ENCODE measurements around the gene CCL7. TPM values are rescaled to one million over a fixed set of nuclear protein-coding genes. Genes with fewer than 3 reads are reported as not detected.
"Not testable (repeated sequence)": the region's sequence is repeated elsewhere in the genome, so short reads cannot be mapped to it uniquely, and the experiment has no call there.

CCL7 gene
- total RNA-seq = not detected
- long read RNA-seq = 0 reads

DNA sequence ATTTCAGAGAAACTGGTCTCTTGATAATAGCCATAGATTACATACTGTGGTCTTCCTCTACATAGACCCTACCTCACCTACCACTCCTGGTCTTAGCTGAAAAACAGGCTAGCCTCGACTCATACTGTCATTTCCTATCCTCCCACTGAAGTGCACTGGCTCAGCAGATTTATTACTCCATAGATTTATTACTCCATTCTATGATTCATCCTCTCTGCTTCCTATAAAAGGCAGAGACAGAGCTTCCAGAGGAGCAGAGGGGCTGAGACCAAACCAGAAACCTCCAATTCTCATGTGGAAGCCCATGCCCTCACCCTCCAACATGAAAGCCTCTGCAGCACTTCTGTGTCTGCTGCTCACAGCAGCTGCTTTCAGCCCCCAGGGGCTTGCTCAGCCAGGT lies at the start of gene CCL7:
Gene CCL7, plus strand, starts transcription at position 253 of the 400 bp plus-strand sequence. Its CDS starts 70 bp downstream, at position 323.
- DNase-seq (ENCODE audit: missing footprints) (no peak), ATAC-seq (no peak)
- intact Hi-C loops (cut with DNase I) = no loop called here

DNA sequence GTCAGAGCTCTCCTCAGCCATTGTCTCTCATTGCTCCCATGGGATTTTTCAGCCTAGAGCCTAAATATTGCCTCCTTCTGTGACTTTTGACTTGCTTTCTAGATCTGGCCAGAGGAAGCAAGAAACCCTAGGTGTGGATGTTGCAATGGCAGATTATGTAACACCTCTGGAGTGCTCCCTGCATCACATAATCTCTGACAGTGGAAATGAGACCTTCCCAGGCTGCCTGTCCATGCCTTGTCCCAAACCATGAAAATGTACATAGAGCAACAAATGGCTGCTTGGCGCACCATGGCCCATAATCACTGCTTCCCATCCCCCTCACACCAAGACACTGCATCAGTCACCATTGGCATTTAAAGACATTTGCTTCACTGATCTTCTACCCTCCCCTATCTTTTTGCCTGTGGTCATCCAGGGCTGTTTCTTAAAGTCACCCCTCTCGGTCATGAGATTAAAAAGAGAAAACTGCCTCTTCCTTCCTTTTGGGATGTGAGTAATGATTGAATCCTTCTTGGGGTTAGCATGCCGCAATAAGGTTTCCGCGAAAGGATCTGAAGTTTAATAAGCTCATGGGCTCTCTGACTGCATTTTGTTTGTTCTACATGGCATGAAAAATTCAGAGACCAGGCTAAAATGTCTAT lies 49.1 kb upstream of the CCL7 start:
- intact Hi-C loops (cut with DNase I) = no loop called here
- ATAC-seq = peak; percentile 69
- no peak for DNase-seq (ENCODE audit: missing footprints)

- DNase-seq (ENCODE audit: missing footprints) (no peak), ATAC-seq (no peak)
- intact Hi-C loops (cut with DNase I) = no loop called here
Measured at GRCh38 chr17:34221411-34221810, 48.6 kb upstream of the CCL7 start.

DNA sequence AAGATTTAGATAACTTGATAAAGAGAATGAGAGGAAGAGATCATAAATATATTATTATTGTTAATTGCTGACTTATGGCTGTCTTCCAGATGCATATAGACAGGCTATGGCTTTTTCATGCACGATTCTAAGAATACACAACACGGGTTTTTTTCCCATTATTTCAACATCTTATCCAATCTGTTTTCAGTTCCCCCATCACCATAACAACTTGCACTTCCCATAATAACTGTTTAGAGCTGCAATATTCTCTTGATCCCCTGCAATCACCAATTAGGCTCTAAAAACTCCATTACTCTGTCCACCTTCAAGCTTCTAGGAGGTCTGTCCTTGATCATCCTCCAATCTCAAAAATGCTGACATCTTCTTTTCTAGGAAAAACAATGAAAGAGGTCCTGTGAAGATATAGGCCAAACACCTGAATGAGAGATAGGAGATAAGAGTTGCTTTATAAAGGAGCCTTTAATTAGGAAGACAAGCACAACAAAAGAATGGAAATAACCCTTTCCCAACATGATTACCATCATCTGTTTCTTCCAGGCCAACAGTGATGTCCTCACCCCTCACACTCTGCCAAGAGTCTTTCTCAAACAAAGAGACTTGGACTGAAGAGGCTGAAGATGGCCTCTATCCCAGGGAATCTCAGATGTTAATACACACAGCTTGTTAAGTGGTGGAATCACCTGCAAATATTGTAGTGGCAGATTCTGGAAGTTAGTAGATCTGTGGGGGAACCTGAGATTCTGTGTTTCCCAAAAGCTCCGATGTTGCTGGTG lies 47.1 kb upstream of the CCL7 start:
- intact Hi-C loops (cut with DNase I) = no loop called here
- ATAC-seq = no peak
- DNase-seq (ENCODE audit: missing footprints) = no peak

DNA sequence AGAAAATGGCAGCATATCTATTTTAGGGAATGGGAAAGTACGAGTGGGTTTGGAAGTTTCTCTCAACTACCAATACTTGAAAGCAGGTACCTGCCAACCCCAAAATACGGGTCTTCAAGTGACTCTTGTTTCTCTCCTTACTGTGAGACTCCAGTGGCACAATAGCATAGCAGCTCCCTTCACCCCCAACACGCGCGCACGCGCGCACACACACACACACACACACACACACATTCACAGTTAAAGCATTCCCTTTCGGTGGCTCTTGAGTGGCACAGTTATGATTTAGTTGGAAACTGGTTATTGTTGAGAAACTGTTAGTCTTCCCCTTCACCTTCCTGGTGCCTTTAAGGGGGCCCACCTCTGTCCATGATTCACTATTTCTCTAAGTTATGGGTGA lies 45.0 kb upstream of the CCL7 start:
- intact Hi-C loops (cut with DNase I) = no loop called here
- no peak for ATAC-seq
- DNase-seq (ENCODE audit: missing footprints) = no peak

DNA sequence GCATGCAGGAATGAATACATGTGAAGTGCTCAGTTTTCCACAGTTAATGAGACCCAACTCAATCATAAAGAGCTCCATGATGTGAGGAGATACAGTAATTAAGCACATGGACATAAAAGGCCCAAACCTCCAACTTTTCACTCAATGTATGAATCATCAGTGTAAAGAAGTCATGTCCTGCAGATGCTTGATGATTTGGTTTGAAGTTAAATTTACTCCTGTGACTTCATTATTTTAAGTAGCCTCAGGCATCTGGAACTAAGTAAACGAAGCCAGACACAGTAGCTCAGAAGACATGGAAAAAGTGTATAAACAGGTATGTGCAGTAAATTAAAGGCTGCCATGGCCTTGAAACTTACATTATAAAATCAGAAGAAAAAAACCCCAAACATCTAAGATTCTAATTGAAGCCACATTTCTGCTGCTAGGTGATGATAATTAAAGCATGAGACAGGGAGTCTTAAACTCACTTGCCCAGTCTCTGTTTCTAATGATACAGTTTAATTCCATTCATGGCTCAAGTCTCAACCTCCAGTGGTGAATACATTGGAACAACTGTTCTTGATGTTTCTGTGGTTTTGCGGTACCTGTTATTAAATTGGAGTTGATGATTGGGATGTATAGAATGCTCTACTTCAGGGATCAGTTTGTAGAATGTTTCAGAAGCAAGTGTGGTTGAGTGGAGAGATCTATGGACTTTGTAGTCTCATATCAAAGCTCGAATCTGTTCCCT lies 43.8 kb upstream of the CCL7 start:
- DNase-seq (ENCODE audit: missing footprints) (no peak), ATAC-seq (no peak)
- intact Hi-C loops (cut with DNase I) = no loop called here

DNA sequence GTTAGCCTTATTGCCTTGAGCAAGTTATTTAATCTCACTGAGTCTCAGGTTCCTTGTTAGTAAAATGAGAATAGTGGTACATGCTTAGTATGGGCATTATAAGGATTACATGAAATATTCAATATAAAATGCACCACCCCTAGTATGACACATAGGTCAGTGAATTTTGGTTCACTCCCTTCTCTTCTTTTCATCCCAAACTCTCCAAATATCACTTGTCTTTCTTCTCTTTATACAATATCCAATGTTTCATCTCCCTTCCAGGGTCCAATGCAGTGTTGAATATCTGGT lies 43.3 kb upstream of the CCL7 start:
- intact Hi-C loops (cut with DNase I) = no loop called here
- ATAC-seq (no peak), DNase-seq (ENCODE audit: missing footprints) (no peak)

- DNase-seq (ENCODE audit: missing footprints); intact Hi-C loops (cut with DNase I); ATAC-seq: not testable (repeated sequence)
Measured at GRCh38 chr17:34227293-34227692, 42.7 kb upstream of the CCL7 start.

- ATAC-seq = no peak
Measured at GRCh38 chr17:34227707-34228106, 42.3 kb upstream of the CCL7 start.

DNA sequence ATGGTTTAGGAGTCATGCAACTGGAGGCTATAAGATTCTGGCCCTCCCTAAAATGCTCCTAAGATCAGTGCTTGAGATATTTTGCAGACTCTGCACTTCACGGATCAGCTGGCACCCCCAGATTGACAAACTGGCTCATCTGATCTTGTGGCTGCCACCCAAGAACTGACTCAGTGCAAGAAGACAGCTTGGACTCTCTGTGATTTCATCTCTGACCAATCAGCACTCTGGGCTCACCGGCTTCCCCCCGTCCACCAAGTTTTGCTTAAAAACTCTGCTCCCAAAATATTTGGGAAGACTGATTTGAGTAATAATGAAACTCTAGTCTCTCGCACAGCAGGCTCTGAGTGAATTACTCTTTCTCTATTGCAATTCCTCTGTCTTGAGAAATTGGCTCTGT lies 41.2 kb upstream of the CCL7 start:
- intact Hi-C loops (cut with DNase I) = no loop called here
- DNase-seq (ENCODE audit: missing footprints) (no peak), ATAC-seq (no peak)

More at GRCh38 chr17:34227707-34228106, 42.3 kb upstream of the CCL7 start:
- DNase-seq (ENCODE audit: missing footprints) = no peak
- intact Hi-C loops (cut with DNase I) = no loop called here

DNA sequence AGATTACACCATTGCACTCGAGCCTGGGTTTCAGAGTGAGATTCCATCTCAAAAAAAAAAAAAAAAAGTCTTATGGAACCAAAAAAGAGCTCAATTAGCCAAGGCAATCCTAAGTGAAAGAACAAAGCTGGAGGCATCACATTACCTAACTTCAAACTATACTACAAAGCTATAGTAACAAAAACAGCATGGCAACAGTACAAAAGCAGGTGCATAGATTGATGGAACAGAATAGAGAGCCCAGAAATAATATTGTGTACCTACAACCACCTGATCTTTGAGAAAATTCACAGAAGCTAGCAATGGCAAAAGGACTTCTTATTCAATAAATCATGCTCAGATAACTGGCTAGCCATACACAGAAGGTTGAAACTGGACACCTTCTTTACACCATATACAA lies 39.7 kb upstream of the CCL7 start:
- ATAC-seq (no peak), DNase-seq (ENCODE audit: missing footprints) (no peak)
- intact Hi-C loops (cut with DNase I) = no loop called here

DNA sequence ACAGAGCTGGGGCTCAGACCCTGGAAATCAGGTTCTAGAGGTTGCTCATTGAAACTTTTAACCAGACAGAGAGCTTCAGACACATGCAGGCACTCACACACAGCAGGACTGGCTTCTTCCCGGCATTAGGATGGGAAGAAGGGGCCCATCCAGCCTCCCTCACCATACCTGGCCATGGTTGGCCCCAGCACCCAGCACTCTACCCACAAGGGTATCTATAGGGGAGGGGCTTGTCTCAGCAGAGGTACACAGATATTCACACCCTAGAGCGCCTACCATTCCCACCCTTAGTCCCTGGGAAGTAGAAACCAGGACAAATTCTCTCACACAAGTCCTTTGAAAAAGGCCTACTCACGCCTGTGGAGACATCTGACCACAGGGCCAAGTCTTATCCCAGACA lies 35.4 kb upstream of the CCL7 start:
- intact Hi-C loops (cut with DNase I) = loop anchor here (1.0 to 2.0 kb wide), 2 partner anchors 18 to 66 kb away; no protein-coding TSS in a partner anchor
- ATAC-seq = no peak

DNA sequence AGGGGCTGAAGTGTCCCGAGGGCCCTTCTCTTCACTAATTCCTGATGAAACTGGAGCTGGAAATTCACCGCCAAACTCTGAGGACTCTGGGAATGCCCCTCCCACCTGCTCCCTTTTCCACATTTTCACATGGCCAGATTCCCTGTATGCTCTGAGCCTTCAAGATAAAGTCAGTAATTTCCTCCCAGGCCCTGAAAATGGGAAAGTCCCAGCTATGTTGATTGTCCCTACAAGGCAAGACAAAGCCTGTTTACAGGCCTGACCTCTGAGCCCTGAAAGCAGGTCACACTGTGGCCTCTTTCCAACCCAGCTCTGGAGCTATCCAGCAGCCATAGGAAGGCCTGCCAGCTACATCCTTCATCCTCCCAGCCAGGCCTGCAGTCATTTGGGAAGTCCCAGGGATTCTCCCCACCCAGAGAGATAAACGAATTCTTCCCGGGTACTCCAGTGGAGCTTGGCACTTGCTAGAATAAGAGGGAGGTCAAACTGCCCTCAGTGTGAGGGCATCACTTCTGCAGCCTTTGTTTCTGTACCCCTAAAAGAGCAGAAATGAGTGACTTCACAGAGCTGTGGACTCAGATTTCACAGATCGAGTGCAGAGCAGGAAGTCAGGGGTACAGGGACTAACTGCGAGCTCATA lies 34.5 kb upstream of the CCL7 start:
- DNase-seq (ENCODE audit: missing footprints) = peak; percentile 86
- intact Hi-C loops (cut with DNase I) = loop anchor here (1.0 to 2.0 kb wide), 2 partner anchors 17 to 65 kb away; no protein-coding TSS in a partner anchor
- ATAC-seq = peak; percentile 90

More for the DNA sequence above, 35.4 kb upstream of the CCL7 start:
- DNase-seq (ENCODE audit: missing footprints) = no peak

GRCh38 chr17:34236281-34236892 lies 33.6 kb upstream of the CCL7 start:
- ATAC-seq (no peak), DNase-seq (ENCODE audit: missing footprints) (no peak)
- intact Hi-C loops (cut with DNase I) = no loop called here

- intact Hi-C loops (cut with DNase I) = no loop called here
- DNase-seq (ENCODE audit: missing footprints) (no peak), ATAC-seq (no peak)
Measured at GRCh38 chr17:34237458-34237857, 32.6 kb upstream of the CCL7 start.

DNA sequence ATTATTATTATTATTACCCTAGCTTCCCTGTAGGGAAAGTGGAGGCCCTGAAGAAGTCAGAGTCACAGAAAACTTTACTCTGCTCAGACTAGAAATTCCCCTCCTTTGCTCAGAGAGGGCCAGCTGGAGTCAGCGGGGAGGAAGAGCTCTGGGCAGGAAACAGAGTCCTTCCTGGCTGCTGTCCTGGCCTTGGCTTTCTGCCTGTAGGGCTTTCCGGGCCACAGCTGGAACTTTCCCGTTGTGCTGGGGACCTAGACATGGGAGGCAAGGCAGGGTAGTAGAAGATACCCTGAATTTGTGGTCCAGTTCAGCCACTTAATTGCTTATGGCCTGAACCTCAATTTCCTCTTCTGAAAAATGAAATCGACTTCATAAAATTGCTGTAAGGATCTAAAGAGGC lies 29.0 kb upstream of the CCL7 start:
- DNase-seq (ENCODE audit: missing footprints) = peak; percentile 89
- peak; percentile 88 for ATAC-seq
- intact Hi-C loops (cut with DNase I) = loop anchor here (2.0 kb wide), 1 partner anchor 68 kb away; no protein-coding TSS in a partner anchor

- intact Hi-C loops (cut with DNase I) = no loop called here
- ATAC-seq (peak; percentile 20), DNase-seq (ENCODE audit: missing footprints) (no peak)
Measured at GRCh38 chr17:34242587-34243363, 27.2 kb upstream of the CCL7 start.
